Upper lobe of right lung (tissue), 1 donor: ENCODE data around the gene IGF2R. TPM values are rescaled to one million over a fixed set of nuclear protein-coding genes. Genes with fewer than 3 reads are reported as not detected.

Experiments
- ATAC-seq: fragments of 200-7000 bp; cut with Tn5 transposase; one replicate; pipeline ENCODE4 v1.9.1; 2020; ENCODE audit warnings: mild to moderate bottlenecking, moderate library complexity
- DNase-seq: peaks from one replicate; pipeline ENCODE4 v3.0.0-alpha.2; 2020
- H3K27ac ChIP-seq: fragments of 200-600 bp; one replicate; pipeline ENCODE4 v1.8.0; 2022
- H3K27me3 ChIP-seq: fragments of 200-600 bp; one replicate; pipeline ENCODE4 v1.8.0; 2022; ENCODE audit warnings: mild to moderate bottlenecking
- H3K36me3 ChIP-seq: fragments of 200-600 bp; one replicate; pipeline ENCODE4 v1.8.0; 2022
- H3K4me1 ChIP-seq: fragments of 200-600 bp; one replicate; pipeline ENCODE4 v1.8.0; 2022
- H3K4me3 ChIP-seq: fragments of 200-600 bp; one replicate; pipeline ENCODE4 v1.8.0; 2022; ENCODE audit warnings: mild to moderate bottlenecking
- H3K9me3 ChIP-seq: fragments of 200-600 bp; one replicate; pipeline ENCODE4 v1.8.0; 2022
- intact Hi-C: fragments of 100-400 bp; cut with DNase I; formaldehyde crosslinking; loops from one replicate; pipeline ENCODE4 v1.11.0; 2022
- total RNA-seq: library from RNA; stranded (reverse); fragmentation: NEBNext Ultra II Directional; extraction: Animal tissue kit (Norgen Biotek cat#: 25700); gene quantifications from one replicate; pipeline ENCODE4 v1.2.1, GENCODE V29; 2021
- TF ChIP-seq, protein P1 (sequence below): fragments of 200-600 bp; IDR thresholded peaks from one replicate; pipeline ENCODE4 v1.8.0; 2022; ENCODE audit warnings: antibody characterized with exemption
- donor health status: DM: no; HTN: yes; CAD: no; lungs with severe emphysema.

Gene IGF2R
- total RNA-seq, 1 donor from 2014 or later: 144 TPM

DNA sequence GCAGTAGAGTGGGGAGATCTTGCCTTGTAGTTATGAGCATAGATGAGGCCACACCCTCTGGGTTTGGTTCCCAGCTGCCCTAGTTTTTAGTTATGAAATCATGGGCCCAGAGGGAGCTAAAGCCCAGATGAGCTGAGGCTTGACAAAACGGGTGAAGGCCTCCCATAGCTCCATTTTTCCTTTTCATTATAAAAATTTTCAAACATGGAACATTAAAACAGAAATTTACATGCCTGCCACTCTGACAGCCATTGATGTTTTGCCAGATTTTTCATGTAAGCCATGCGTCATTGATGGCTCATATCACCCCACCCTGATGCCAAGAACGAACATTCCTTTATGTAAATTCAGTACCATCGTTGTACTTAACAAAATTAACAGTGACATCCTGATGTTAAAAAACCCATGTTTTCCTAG lies 67.9 kb downstream of the IGF2R start:
- H3K4me1 ChIP-seq: no peaks in the 10 kb centered on the region
- H3K27ac ChIP-seq: peak overlapping the region; percentile 21
- intact Hi-C loops: no loop called here
- ATAC-seq (no peak), DNase-seq (no peak)
- H3K4me3 ChIP-seq: no peak overlapping the region
- H3K36me3 ChIP-seq: peaks cover 76% of the 10 kb centered on the region
- H3K9me3 ChIP-seq: no peaks in the 10 kb centered on the region
- H3K27me3 ChIP-seq: no peaks in the 10 kb centered on the region
- TF ChIP-seq, protein P1, sequence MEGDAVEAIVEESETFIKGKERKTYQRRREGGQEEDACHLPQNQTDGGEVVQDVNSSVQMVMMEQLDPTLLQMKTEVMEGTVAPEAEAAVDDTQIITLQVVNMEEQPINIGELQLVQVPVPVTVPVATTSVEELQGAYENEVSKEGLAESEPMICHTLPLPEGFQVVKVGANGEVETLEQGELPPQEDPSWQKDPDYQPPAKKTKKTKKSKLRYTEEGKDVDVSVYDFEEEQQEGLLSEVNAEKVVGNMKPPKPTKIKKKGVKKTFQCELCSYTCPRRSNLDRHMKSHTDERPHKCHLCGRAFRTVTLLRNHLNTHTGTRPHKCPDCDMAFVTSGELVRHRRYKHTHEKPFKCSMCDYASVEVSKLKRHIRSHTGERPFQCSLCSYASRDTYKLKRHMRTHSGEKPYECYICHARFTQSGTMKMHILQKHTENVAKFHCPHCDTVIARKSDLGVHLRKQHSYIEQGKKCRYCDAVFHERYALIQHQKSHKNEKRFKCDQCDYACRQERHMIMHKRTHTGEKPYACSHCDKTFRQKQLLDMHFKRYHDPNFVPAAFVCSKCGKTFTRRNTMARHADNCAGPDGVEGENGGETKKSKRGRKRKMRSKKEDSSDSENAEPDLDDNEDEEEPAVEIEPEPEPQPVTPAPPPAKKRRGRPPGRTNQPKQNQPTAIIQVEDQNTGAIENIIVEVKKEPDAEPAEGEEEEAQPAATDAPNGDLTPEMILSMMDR: no peak

DNA sequence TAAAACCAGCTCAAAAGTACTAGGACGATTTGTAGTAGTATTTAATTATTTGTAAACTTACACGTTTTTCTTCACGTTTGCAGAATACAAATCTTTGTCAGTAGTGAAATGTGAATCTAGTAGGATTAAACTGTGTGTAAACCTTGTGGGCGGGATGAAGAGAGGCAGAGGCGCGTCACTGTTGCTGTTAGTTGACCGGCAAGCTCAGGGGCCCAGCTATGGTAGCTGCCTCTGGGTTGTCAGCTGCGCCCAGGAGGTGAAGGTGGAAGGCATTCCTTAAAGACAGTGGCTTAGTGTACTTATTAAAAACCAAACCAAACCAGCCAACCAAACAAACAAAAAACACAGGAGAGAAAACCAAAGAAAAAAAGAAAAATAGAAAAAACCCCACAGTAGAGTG lies 69.6 kb downstream of the IGF2R start:
- no peaks in the 10 kb centered on the region for H3K9me3 ChIP-seq
- DNase-seq (no peak), ATAC-seq (no peak)
- TF ChIP-seq, protein P1: no peak
- H3K27me3 ChIP-seq: no peaks in the 10 kb centered on the region
- intact Hi-C loops: no loop called here
- H3K4me1 ChIP-seq: peaks cover 16% of the 10 kb centered on the region
- H3K27ac ChIP-seq: no peak overlapping the region
- H3K36me3 ChIP-seq: peaks cover 76% of the 10 kb centered on the region
- no peak overlapping the region for H3K4me3 ChIP-seq

DNA sequence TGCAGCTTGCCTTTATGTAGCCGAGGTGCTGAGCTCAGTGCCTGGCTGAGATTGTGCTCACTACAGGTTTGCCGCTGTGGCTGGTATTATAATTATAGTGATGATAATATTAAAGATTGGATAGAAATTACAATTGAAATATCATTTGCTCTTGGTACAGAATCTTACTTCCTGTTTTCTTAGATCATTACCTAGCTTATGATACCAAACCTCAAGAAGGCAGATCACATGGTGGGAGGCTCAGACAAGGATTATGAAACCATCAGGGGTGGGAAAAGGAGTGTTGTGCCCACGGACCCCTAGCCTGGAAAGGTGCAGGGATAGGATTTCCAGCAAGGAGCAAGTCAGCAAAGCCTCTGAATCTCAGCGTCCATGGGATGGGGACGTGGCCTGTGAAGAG lies 70.6 kb downstream of the IGF2R start:
- no peak for ATAC-seq
- no peak overlapping the region for H3K27ac ChIP-seq
- TF ChIP-seq, protein P1: no peak
- no peak overlapping the region for H3K4me3 ChIP-seq
- intact Hi-C loops: no loop called here
- H3K36me3 ChIP-seq: peaks cover 76% of the 10 kb centered on the region
- DNase-seq: no peak
- no peaks in the 10 kb centered on the region for H3K9me3 ChIP-seq
- H3K27me3 ChIP-seq: no peaks in the 10 kb centered on the region
- peaks cover 17% of the 10 kb centered on the region for H3K4me1 ChIP-seq

DNA sequence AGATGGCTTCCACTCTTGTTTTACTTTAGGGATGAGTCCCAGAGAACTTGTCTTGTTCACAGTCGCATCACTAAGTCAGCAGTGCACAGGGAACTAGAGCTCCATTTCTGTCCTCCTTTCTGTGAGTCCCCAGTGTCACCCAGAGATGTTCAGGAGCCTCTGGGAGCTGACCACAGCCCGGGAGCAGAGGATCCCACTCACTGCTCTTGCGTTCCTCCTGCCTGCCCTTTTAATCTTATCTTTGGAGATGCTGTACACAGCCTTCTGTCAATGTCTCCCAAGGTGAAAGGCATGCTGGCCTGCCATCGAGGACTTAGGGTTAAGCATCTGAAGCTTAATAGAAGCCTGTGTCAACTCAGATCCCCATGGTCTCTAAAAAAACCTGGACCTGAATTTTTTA lies 71.2 kb downstream of the IGF2R start:
- TF ChIP-seq, protein P1: no peak
- intact Hi-C loops: no loop called here
- Histone ChIP-seq H3K4me3 (no peak overlapping the region), H3K27me3 (no peaks in the 10 kb centered on the region), H3K27ac (no peak overlapping the region), H3K9me3 (no peaks in the 10 kb centered on the region), H3K36me3 (peaks cover 76% of the 10 kb centered on the region), H3K4me1 (peaks cover 17% of the 10 kb centered on the region)
- DNase-seq: no peak
- no peak for ATAC-seq

DNA sequence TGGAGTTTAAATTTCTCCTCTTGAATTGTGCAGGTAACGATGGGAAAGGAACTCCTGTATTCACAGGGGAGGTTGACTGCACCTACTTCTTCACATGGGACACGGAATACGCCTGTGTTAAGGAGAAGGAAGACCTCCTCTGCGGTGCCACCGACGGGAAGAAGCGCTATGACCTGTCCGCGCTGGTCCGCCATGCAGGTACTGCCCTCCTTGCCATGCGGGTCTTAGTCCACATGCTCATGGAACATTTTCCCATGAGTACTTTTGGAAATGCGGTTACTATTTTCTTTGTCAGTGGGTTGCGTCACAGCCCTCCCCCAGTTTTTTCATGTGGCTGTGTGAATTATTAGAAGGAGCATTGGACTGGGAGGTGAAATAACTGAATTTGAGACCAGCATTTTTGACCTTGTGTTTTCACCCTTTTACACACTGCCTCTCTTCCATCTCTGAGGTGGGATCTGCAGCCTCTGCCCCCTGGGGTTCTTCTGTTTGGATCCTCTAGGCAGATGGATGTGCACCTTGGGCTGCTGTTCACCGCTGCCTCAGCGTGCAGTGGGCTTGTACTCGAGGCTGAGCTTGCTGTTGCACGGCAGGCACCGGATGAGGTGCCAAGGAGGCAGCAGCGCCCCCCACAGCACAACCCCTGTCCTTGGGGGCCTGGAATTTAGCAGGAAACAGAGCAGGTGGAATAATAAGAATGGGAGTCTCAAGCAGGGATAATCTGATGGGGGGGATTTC lies 71.8 kb downstream of the IGF2R start:
- TF ChIP-seq, protein P1: no peak
- Histone ChIP-seq H3K27me3 (no peaks in the 10 kb centered on the region), H3K9me3 (no peaks in the 10 kb centered on the region), H3K27ac (no peak overlapping the region), H3K4me1 (peaks cover 17% of the 10 kb centered on the region), H3K4me3 (no peak overlapping the region), H3K36me3 (peaks cover 76% of the 10 kb centered on the region)
- ATAC-seq (no peak), DNase-seq (no peak)
- intact Hi-C loops: no loop called here

DNA sequence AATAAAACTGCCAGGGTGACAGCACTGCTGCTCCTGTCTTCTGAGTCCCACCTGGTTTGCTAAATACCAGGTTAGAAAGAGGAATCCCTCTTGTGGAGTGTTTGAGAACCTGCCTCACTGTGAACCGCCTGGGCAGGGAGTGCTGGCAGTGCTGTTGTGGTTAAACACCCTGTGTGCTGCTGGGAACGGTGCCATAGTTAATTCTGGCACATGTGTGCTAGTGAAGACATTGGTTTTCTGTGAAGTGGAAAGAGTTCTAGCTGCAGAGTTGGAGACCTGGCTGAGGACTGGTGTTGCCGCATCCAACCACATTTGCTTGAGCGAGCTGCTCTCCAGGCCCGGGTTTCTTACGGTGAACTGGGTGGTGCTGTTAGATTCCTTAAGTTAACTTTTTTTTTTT lies 72.7 kb downstream of the IGF2R start:
- ATAC-seq (peak; percentile 93), DNase-seq (peak; percentile 80)
- Histone ChIP-seq H3K4me1 (peaks cover 17% of the 10 kb centered on the region), H3K4me3 (no peak overlapping the region), H3K9me3 (no peaks in the 10 kb centered on the region), H3K27me3 (no peaks in the 10 kb centered on the region), H3K36me3 (peaks cover 76% of the 10 kb centered on the region), H3K27ac (no peak overlapping the region)
- TF ChIP-seq, protein P1: peak; percentile 25
- intact Hi-C loops: no loop called here
